ENCODE measurements around the gene SNAI1.
"Not testable (repeated sequence)": the region's sequence is repeated elsewhere in the genome, so short reads cannot be mapped to it uniquely, and the experiment has no call there.

- not testable (repeated sequence) for TF ChIP-seq CTCF (conservative IDR thresholded peaks at IDR 0.05 in 1 of 2, IDR thresholded peaks at IDR 0.05 in 1 of 2; ENCODE audit: low read depth in 1 of 2, low read length in 2 of 2); EZH2 (IDR thresholded peaks at IDR 0.05; ENCODE audit: low read length, missing control alignments)
Measured at GRCh38 chr20:49955830-49956396, 26.9 kb upstream of the SNAI1 start.
